H1 (cell line): ENCODE data around the gene ORMDL1.

Experiments
- ASH2L ChIP-seq: fragments of 200-600, 300-600 bp; sonication (generic); IDR thresholded peaks from one replicate; pipeline ENCODE4 v1.7.1; 2017; ENCODE audit warnings: low read length
- CTCF ChIP-seq, 3 experiments: IDR thresholded peaks; 1 replicate in 2 of 3; 2 replicates in 1 of 3; pipeline versions ENCODE4 v1.5.1 to v1.6.1; 2011; ENCODE audit warnings: low read length in 3 of 3, mild to moderate bottlenecking in 3 of 3, inconsistent platforms in 2 of 3, low read depth in 1 of 3, moderate library complexity in 1 of 3; ENCODE audit not compliant: insufficient read depth in 1 of 3; ENCODE audit errors: control extremely low read depth in 1 of 3
- EP300 ChIP-seq, 2 experiments: IDR thresholded peaks; 1 replicate in 1 of 2; 2 replicates in 1 of 2; pipeline ENCODE4 v1.6.1; 2011 to 2012; ENCODE audit warnings: low read depth in 2 of 2, low read length in 2 of 2, mild to moderate bottlenecking in 2 of 2, borderline replicate concordance in 1 of 2, inconsistent platforms in 1 of 2, moderate library complexity in 1 of 2
- POLR2A ChIP-seq, 2 experiments: IDR thresholded peaks; 1 replicate in 1 of 2; 2 replicates in 1 of 2; pipeline ENCODE4 v1.6.1; 2011; ENCODE audit warnings: low read depth in 2 of 2, low read length in 2 of 2, mild to moderate bottlenecking in 2 of 2; ENCODE audit errors: control extremely low read depth in 1 of 2
- RAD21 ChIP-seq, 2 experiments: IDR thresholded peaks in 1 of 2; conservative IDR thresholded peaks in 1 of 2; 2 replicates each; pipeline ENCODE4 v1.6.1; 2011; ENCODE audit warnings: low read depth in 2 of 2, low read length in 2 of 2, improper control_type of control experiment in 1 of 2, inconsistent platforms in 1 of 2, mild to moderate bottlenecking in 1 of 2, moderate library complexity in 1 of 2

GRCh38 chr2:189791338-189792042 is 7.4 kb upstream of the ORMDL1 start:
- TF ChIP-seq POLR2A (IDR thresholded peaks at IDR 0.05; ENCODE audit: control extremely low read depth in 1 of 2, low read depth in 2 of 2, low read length in 2 of 2) (no peak), ASH2L (no peak), EP300 (IDR thresholded peaks at IDR 0.05; ENCODE audit: borderline replicate concordance in 1 of 2, low read depth in 2 of 2, low read length in 2 of 2) (no peak), CTCF (IDR thresholded peaks at IDR 0.05; ENCODE audit: control extremely low read depth in 1 of 3, insufficient read depth in 1 of 3, low read depth in 1 of 3, low read length in 3 of 3) (no peak), RAD21 (IDR thresholded peaks at IDR 0.05 in 1 of 2, conservative IDR thresholded peaks at IDR 0.05 in 1 of 2; ENCODE audit: low read depth in 2 of 2, low read length in 2 of 2) (no peak)
